Tibial nerve (tissue), 4 donors: Measurements from ENCODE around the gene TP63.

ENCODE experiments used
- EP300 ChIP-seq, 2 donors: sonication (generic); formaldehyde crosslinking; IDR thresholded peaks; one replicate each; pipeline ENCODE4 v1.6.1; 2017; ENCODE audit warnings: antibody characterized with exemption in 2 of 2, mild to moderate bottlenecking in 1 of 2
- POLR2A ChIP-seq, 2 donors: fragments of 450-650 bp; IDR thresholded peaks; one replicate each; pipeline ENCODE4 v1.6.1; 2017; ENCODE audit warnings: antibody characterized with exemption in 2 of 2, mild to moderate bottlenecking in 2 of 2, moderate library complexity in 2 of 2
- TF ChIP-seq, protein P1 (sequence below), 5 experiments: fragments of 200-600 bp in 3 of 5; fragments of 450-650 bp in 2 of 5; sonication (generic) in 3 of 5; IDR thresholded peaks; one replicate each; pipeline ENCODE4 v1.5.1; 2016 to 2019; ENCODE audit warnings: antibody characterized with exemption in 5 of 5, mild to moderate bottlenecking in 3 of 5, moderate library complexity in 2 of 5

DNA sequence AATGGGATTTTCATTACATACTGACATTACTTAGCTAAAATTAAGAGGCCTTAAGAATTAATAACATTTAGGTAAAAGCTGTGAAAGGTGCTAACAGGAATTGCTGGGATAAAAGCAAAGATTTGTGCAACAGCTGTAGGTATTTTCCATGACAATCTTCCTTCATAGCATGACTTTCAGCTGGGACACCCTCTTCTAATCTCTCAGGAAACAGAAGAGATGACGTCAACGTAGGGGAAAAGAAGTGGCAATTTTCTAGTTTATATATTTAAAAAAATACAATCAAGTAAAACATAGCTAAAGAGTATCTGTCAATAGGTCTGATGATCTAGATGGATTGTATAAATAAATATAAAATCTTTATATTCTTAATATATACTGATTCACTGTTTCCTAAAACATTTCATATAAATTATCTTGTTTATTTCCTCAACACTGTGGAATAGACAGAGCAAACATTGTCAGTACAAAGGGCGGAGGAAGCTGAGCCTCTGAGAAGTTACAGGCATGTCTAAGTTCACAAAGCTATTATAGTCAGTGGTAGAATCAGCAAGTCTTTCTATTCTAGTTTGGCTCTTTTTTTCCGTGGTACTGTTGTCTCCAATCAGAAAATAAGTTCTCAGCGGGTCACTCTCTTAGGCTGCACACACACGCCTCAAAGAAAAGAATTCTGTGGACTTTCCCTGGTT lies 272.5 kb downstream of the TP63 start:
- TF ChIP-seq, protein P1, sequence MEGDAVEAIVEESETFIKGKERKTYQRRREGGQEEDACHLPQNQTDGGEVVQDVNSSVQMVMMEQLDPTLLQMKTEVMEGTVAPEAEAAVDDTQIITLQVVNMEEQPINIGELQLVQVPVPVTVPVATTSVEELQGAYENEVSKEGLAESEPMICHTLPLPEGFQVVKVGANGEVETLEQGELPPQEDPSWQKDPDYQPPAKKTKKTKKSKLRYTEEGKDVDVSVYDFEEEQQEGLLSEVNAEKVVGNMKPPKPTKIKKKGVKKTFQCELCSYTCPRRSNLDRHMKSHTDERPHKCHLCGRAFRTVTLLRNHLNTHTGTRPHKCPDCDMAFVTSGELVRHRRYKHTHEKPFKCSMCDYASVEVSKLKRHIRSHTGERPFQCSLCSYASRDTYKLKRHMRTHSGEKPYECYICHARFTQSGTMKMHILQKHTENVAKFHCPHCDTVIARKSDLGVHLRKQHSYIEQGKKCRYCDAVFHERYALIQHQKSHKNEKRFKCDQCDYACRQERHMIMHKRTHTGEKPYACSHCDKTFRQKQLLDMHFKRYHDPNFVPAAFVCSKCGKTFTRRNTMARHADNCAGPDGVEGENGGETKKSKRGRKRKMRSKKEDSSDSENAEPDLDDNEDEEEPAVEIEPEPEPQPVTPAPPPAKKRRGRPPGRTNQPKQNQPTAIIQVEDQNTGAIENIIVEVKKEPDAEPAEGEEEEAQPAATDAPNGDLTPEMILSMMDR (IDR thresholded peaks at IDR 0.05), result no peak
- TF ChIP-seq POLR2A (IDR thresholded peaks at IDR 0.05), result no peak
- TF ChIP-seq EP300 (IDR thresholded peaks at IDR 0.05), result no peak
